Activated T-cell treated with anti-CD3 and anti-CD28 coated beads, Interleukin-2, amount 50 U/mL, for 24 hours (primary cell): Measurements from ENCODE around the gene OR6C68.
"Not testable (repeated sequence)": the region's sequence is repeated elsewhere in the genome, so short reads cannot be mapped to it uniquely, and the experiment has no call there.

Experiments
- DNase-seq: peaks from one replicate; pipeline ENCODE4 v3.0.0-alpha.2; 2020
- H3K27ac Mint-ChIP-seq: 2 replicates; pipeline ENCODE4 v1.8.0; 2020; ENCODE audit warnings: mild to moderate bottlenecking, mixed read lengths
- H3K27me3 Mint-ChIP-seq: 2 replicates; pipeline ENCODE4 v1.8.0; 2020; ENCODE audit warnings: mixed read lengths
- H3K36me3 Mint-ChIP-seq: 2 replicates; pipeline ENCODE4 v1.8.0; 2020; ENCODE audit warnings: low read depth, mixed read lengths
- H3K4me1 Mint-ChIP-seq: 2 replicates; pipeline ENCODE4 v1.8.0; 2020; ENCODE audit warnings: low read depth, mixed read lengths
- H3K4me3 Mint-ChIP-seq: 2 replicates; pipeline ENCODE4 v1.8.0; 2020; ENCODE audit warnings: mild to moderate bottlenecking, moderate library complexity, mixed read lengths
- H3K9me3 Mint-ChIP-seq: 2 replicates; pipeline ENCODE4 v1.8.0; 2020; ENCODE audit warnings: mixed read lengths

Gene OR6C68

GRCh38 chr12:55492078-55492477 is at the start of gene OR6C68:
TSS of gene OR6C68 (plus strand) at chr12:55492378. CDS start at chr12:55492378, 0 bp downstream.
- H3K4me3 Mint-ChIP-seq, result no peak within 1 kb of the TSS
- peaks cover 10% of the 10 kb centered on the region for H3K27me3 Mint-ChIP-seq
- no peaks in the 10 kb centered on the region for H3K4me1 Mint-ChIP-seq
- no peaks in the 10 kb centered on the region for H3K36me3 Mint-ChIP-seq
- no peak for DNase-seq
- H3K27ac Mint-ChIP-seq, result no peak within 1 kb of the TSS
- H3K9me3 Mint-ChIP-seq, result no peaks in the 10 kb centered on the region

DNA sequence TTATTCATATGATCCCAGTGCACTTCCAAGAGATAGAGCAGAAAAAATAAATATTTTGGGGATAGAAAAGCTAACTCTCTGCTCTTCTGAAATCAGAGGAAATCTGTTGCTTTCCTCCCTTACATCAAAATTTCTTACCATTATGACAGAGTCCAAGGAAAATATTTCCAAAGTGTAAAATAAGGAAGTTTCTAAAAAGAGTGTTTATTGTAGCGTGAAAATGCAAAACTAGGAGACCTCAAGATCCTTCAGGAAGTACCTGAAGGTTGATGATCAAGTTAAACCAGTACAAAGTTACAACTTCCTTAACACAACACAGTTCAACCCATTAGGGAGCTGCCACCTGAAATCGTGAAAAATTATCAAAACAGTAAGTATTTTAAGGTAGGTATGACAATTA is 48.4 kb upstream of the OR6C68 start, which contains the start of gene OR6C2:
Gene OR6C2, plus strand, starts transcription at position 301 of the 400 bp plus-strand sequence. CDS start 8,138 bp downstream, outside the sequence.
- peaks cover 17% of the 10 kb centered on the region for H3K9me3 Mint-ChIP-seq

DNA sequence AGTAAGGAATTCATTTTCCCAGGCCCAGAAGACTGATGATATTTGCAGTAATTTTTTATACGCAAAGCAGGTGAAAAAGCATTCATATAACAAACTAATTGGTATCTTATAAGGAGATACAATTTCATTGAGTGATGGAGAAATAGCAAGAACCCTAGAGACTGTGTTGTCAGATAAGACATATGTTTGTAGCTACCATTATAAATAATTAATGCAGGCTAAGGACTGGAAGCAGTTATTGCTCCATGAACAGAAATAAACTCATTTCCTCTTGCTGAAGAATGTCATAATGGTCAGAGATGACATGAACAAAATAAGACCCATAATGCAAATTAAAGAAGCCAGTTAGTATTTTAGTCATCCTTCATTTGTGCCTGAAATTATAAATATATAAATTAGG is 46.8 kb upstream of the OR6C68 start:
- H3K4me1 Mint-ChIP-seq, result no peaks in the 10 kb centered on the region
- peaks cover 14% of the 10 kb centered on the region for H3K27me3 Mint-ChIP-seq
- no peak for DNase-seq
- no peak overlapping the region for H3K4me3 Mint-ChIP-seq
- H3K36me3 Mint-ChIP-seq, result no peaks in the 10 kb centered on the region
- H3K9me3 Mint-ChIP-seq, result peaks cover 10% of the 10 kb centered on the region
- no peak overlapping the region for H3K27ac Mint-ChIP-seq

More for the DNA sequence above, 48.4 kb upstream of the OR6C68 start, which contains the start of gene OR6C2:
- Mint-ChIP-seq H3K4me1 (no peaks in the 10 kb centered on the region), H3K27me3 (peaks cover 18% of the 10 kb centered on the region), H3K36me3 (no peaks in the 10 kb centered on the region), H3K27ac (no peak within 1 kb of the TSS), H3K4me3 (no peak within 1 kb of the TSS)
- no peak for DNase-seq

GRCh38 chr12:55446326-55446725 is 45.9 kb upstream of the OR6C68 start:
- H3K27me3 Mint-ChIP-seq, result peaks cover 16% of the 10 kb centered on the region
- H3K36me3 Mint-ChIP-seq, result no peaks in the 10 kb centered on the region
- peaks cover 3% of the 10 kb centered on the region for H3K9me3 Mint-ChIP-seq
- no peaks in the 10 kb centered on the region for H3K4me1 Mint-ChIP-seq
- DNase-seq, result no peak
- H3K27ac Mint-ChIP-seq, result no peak overlapping the region
- no peak overlapping the region for H3K4me3 Mint-ChIP-seq

DNA sequence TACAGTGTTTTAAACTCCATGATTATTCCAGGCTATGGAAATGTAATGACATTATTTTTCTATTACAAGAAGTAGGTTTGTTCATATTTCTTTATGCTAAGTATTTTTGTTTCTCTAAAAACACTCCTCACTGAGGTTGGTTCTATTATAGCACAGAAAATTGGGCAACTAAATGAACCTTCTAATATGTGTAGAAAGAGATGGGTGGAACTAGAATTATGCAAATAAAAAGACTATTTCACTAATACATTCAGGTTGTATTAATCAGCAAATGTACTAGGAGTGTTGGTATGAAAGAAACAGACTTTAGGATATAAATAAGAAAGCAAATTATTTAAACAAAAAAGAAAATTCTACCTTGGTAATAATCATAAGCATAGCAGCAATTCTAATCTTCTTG is 43.4 kb upstream of the OR6C68 start:
- Mint-ChIP-seq H3K27ac (no peak overlapping the region), H3K4me3 (no peak overlapping the region), H3K9me3 (no peaks in the 10 kb centered on the region), H3K4me1 (no peaks in the 10 kb centered on the region), H3K27me3 (peaks cover 34% of the 10 kb centered on the region), H3K36me3 (no peaks in the 10 kb centered on the region)
- DNase-seq, result no peak

DNA sequence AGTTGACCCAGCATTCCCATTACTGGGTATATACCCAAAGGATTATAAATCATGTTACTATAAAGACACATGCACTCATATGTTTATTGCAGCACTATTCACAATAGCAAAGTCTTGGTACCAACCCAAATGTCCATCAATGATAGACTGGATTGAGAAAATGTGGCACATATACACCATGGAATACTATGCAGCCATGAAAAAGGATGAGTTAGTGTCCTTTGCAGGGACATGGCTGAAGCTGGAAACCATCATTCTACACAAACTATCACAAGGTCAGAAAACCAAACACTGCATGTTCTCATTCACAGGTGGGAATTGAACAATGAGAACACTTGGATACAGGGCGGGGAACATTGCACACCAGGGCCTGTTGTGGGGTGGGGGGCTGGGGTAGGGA is 27.3 kb upstream of the OR6C68 start:
- not testable (repeated sequence) for H3K36me3 Mint-ChIP-seq, H3K27ac Mint-ChIP-seq, H3K4me3 Mint-ChIP-seq, DNase-seq, H3K4me1 Mint-ChIP-seq, H3K9me3 Mint-ChIP-seq
- peaks cover 48% of the 10 kb centered on the region for H3K27me3 Mint-ChIP-seq

- Mint-ChIP-seq H3K4me3 (no peak overlapping the region), H3K27ac (no peak overlapping the region), H3K4me1 (no peaks in the 10 kb centered on the region), H3K27me3 (peaks cover 30% of the 10 kb centered on the region), H3K36me3 (no peaks in the 10 kb centered on the region), H3K9me3 (no peaks in the 10 kb centered on the region)
- DNase-seq, result no peak
These were observed 24.3 kb upstream of the OR6C68 start for GRCh38 chr12:55467836-55468235.

DNA sequence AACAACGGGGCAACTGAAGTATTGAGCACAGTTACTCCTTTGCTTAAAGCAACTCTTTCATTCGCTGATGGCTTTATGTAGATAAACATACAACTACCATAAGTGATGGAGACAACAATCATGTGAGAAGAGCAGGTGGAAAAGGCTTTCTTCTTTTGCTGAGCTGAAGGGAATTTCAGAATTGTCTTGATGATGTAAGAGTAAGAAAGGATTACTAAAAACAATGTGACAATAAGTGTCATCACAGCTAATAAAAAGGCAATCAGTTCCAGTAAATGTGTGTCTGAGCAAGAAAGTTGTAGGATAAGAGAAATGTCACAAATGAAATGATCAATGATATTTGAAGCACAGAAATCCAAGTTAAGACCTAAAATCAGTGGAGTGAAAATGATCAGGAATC is 22.9 kb upstream of the OR6C68 start:
- no peaks in the 10 kb centered on the region for H3K4me1 Mint-ChIP-seq
- H3K36me3 Mint-ChIP-seq, result no peaks in the 10 kb centered on the region
- H3K27me3 Mint-ChIP-seq, result peaks cover 25% of the 10 kb centered on the region
- no peak for DNase-seq
- no peak overlapping the region for H3K27ac Mint-ChIP-seq
- no peaks in the 10 kb centered on the region for H3K9me3 Mint-ChIP-seq
- no peak overlapping the region for H3K4me3 Mint-ChIP-seq

DNA sequence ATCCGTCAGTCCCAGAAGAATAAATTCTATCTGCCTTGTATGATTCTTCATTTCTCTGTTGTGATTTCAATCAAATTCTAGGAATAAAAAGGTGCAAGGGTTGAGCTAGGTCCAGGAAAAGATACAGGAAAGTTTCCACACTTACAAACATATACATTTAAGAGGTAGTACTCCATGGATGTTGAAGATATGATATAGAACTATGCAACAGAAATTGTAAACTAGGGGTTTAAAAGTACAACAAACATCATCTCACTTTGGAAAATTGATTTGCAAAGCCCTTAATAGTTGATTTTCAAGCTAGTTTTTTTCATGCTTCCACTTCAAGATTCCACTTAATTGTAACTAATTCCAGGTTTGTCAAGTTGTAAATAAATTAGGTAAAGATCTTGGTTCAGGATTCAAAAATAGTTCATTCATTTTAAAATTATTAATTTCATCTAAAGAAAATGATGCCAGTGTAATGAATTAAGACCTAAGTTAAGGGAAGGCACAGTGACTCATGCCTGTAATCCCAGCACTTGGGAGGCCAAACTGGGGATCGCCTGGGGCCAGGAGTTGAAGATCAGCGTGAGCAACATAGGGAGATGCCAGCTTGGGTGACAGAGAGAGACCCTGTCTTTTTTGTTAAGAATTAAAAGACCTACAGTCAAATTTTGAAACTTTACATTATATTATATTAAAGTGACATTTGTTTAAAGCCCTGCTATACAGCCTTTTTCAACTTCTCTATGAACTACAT is 21.9 kb upstream of the OR6C68 start, which contains the start of gene OR6C70:
Gene OR6C70, minus strand, starts transcription at position 51 of the 742 bp plus-strand sequence. Its CDS starts 0 bp downstream, at position 51.
- no peaks in the 10 kb centered on the region for H3K36me3 Mint-ChIP-seq
- H3K27ac Mint-ChIP-seq, result no peak within 1 kb of the TSS
- peaks cover 22% of the 10 kb centered on the region for H3K27me3 Mint-ChIP-seq
- no peak within 1 kb of the TSS for H3K4me3 Mint-ChIP-seq
- no peak for DNase-seq
- no peaks in the 10 kb centered on the region for H3K9me3 Mint-ChIP-seq
- H3K4me1 Mint-ChIP-seq, result no peaks in the 10 kb centered on the region

DNA sequence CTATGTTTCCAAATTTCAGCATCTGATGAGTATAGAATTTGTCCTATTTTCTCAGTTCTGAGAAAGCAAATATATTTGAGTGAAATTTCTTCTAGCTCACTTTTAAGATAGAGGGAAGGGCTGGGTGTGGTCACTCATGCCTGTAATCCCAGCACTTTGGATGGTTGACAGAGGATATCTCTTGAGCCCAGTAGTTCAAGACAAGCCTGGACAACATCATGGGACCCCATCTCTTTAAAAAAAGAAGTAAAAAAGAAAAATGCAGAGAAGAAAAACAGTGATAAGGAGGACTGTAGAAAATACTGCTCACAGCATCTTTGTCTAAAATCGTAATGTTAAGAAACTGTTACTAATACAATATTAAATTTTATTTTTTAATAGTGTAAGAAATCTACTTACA is 19.9 kb upstream of the OR6C68 start:
- no peak for DNase-seq
- Mint-ChIP-seq H3K4me3 (no peak overlapping the region), H3K4me1 (no peaks in the 10 kb centered on the region), H3K27ac (no peak overlapping the region), H3K9me3 (no peaks in the 10 kb centered on the region), H3K36me3 (no peaks in the 10 kb centered on the region), H3K27me3 (peaks cover 17% of the 10 kb centered on the region)

DNA sequence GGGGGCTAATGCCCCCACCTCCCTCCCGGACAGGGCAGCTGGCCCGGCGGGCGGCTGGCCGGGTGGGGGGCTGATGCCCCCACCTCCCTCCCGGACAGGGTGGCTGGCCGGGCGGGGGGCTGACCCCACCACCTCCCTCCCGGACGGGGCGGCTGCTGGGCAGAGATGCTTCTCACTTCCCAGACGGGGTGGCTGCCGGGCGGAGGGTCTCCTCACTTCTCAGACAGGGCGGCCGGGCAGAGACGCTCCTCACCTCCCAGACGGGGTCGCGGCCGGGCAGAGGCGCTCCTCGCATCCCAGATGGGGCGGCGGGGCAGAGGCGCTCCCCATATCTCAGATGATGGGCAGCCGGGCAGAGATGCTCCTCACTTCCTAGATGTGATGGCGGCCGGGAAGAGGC is 13.0 kb upstream of the OR6C68 start:
- H3K36me3 Mint-ChIP-seq, H3K9me3 Mint-ChIP-seq, H3K4me1 Mint-ChIP-seq, H3K27ac Mint-ChIP-seq, H3K4me3 Mint-ChIP-seq, DNase-seq: not testable (repeated sequence)
- H3K27me3 Mint-ChIP-seq, result peaks cover 24% of the 10 kb centered on the region

DNA sequence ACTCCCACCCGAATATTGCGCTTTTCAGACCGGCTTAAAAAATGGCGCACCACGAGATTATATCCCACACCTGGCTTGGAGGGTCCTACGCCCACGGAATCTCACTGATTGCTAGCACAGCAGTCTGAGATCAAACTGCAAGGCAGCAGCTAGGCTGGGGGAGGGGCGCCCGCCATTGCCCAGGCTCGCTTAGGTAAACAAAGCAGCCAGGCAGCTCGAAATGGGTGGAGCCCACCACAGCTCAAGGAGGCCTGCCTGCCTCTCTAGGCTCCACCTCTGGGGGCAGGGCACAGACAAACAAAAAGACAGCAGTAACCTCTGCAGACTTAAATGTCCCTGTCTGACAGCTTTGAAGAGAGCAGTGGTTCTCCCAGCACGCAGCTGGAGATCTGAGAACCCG is 7.9 kb upstream of the OR6C68 start:
- not testable (repeated sequence) for H3K9me3 Mint-ChIP-seq, DNase-seq, H3K4me1 Mint-ChIP-seq, H3K27ac Mint-ChIP-seq, H3K36me3 Mint-ChIP-seq, H3K4me3 Mint-ChIP-seq
- peaks cover 27% of the 10 kb centered on the region for H3K27me3 Mint-ChIP-seq

- no peak for DNase-seq
- Mint-ChIP-seq H3K36me3 (no peaks in the 10 kb centered on the region), H3K27me3 (peaks cover 10% of the 10 kb centered on the region), H3K27ac (no peak overlapping the region), H3K9me3 (no peaks in the 10 kb centered on the region), H3K4me1 (no peaks in the 10 kb centered on the region), H3K4me3 (no peak overlapping the region)
These were observed 3.3 kb downstream of the OR6C68 start for GRCh38 chr12:55495490-55495889.

- H3K36me3 Mint-ChIP-seq, result no peaks in the 10 kb centered on the region
- H3K9me3 Mint-ChIP-seq, result no peaks in the 10 kb centered on the region
- no peaks in the 10 kb centered on the region for H3K4me1 Mint-ChIP-seq
- DNase-seq, result no peak
- H3K27ac Mint-ChIP-seq, result no peak overlapping the region
- peaks cover 10% of the 10 kb centered on the region for H3K27me3 Mint-ChIP-seq
- no peak overlapping the region for H3K4me3 Mint-ChIP-seq
These were observed 7.1 kb downstream of the OR6C68 start for GRCh38 chr12:55499231-55499630.

GRCh38 chr12:55499810-55500252 is 7.7 kb downstream of the OR6C68 start:
- Mint-ChIP-seq H3K27ac (no peak overlapping the region), H3K36me3 (no peaks in the 10 kb centered on the region), H3K4me1 (no peaks in the 10 kb centered on the region), H3K4me3 (no peak overlapping the region), H3K9me3 (no peaks in the 10 kb centered on the region), H3K27me3 (peaks cover 12% of the 10 kb centered on the region)
- no peak for DNase-seq
